Upper lobe of right lung (tissue), 1 donor: ENCODE data around the gene CHST2. TPM values are rescaled to one million over a fixed set of nuclear protein-coding genes. Genes with fewer than 3 reads are reported as not detected.

Source experiments
- ATAC-seq: fragments of 200-7000 bp; cut with Tn5 transposase; one replicate; pipeline ENCODE4 v1.9.1; 2020; ENCODE audit warnings: mild to moderate bottlenecking, moderate library complexity
- DNase-seq: peaks from one replicate; pipeline ENCODE4 v3.0.0-alpha.2; 2020
- H3K27ac ChIP-seq: fragments of 200-600 bp; one replicate; pipeline ENCODE4 v1.8.0; 2022
- H3K27me3 ChIP-seq: fragments of 200-600 bp; one replicate; pipeline ENCODE4 v1.8.0; 2022; ENCODE audit warnings: mild to moderate bottlenecking
- H3K36me3 ChIP-seq: fragments of 200-600 bp; one replicate; pipeline ENCODE4 v1.8.0; 2022
- H3K4me1 ChIP-seq: fragments of 200-600 bp; one replicate; pipeline ENCODE4 v1.8.0; 2022
- H3K4me3 ChIP-seq: fragments of 200-600 bp; one replicate; pipeline ENCODE4 v1.8.0; 2022; ENCODE audit warnings: mild to moderate bottlenecking
- H3K9me3 ChIP-seq: fragments of 200-600 bp; one replicate; pipeline ENCODE4 v1.8.0; 2022
- intact Hi-C: fragments of 100-400 bp; cut with DNase I; formaldehyde crosslinking; loops from one replicate; pipeline ENCODE4 v1.11.0; 2022
- total RNA-seq: library from RNA; stranded (reverse); fragmentation: NEBNext Ultra II Directional; extraction: Animal tissue kit (Norgen Biotek cat#: 25700); gene quantifications from one replicate; pipeline ENCODE4 v1.2.1, GENCODE V29; 2021
- TF ChIP-seq, protein P1 (sequence below): fragments of 200-600 bp; IDR thresholded peaks from one replicate; pipeline ENCODE4 v1.8.0; 2022; ENCODE audit warnings: antibody characterized with exemption
- donor health status: DM: no; HTN: yes; CAD: no; lungs with severe emphysema.

The CHST2 gene
- total RNA-seq, 1 donor from 2014 or later = 8.2 TPM

GRCh38 chr3:143142354-143142753 is 22.8 kb downstream of the CHST2 start:
- H3K27me3 ChIP-seq = no peaks in the 10 kb centered on the region
- H3K4me1 ChIP-seq = no peaks in the 10 kb centered on the region
- TF ChIP-seq, protein P1, sequence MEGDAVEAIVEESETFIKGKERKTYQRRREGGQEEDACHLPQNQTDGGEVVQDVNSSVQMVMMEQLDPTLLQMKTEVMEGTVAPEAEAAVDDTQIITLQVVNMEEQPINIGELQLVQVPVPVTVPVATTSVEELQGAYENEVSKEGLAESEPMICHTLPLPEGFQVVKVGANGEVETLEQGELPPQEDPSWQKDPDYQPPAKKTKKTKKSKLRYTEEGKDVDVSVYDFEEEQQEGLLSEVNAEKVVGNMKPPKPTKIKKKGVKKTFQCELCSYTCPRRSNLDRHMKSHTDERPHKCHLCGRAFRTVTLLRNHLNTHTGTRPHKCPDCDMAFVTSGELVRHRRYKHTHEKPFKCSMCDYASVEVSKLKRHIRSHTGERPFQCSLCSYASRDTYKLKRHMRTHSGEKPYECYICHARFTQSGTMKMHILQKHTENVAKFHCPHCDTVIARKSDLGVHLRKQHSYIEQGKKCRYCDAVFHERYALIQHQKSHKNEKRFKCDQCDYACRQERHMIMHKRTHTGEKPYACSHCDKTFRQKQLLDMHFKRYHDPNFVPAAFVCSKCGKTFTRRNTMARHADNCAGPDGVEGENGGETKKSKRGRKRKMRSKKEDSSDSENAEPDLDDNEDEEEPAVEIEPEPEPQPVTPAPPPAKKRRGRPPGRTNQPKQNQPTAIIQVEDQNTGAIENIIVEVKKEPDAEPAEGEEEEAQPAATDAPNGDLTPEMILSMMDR = no peak
- intact Hi-C loops = no loop called here
- ATAC-seq (no peak), DNase-seq (no peak)
- H3K27ac ChIP-seq = no peak overlapping the region
- H3K4me3 ChIP-seq = no peak overlapping the region
- H3K36me3 ChIP-seq = no peaks in the 10 kb centered on the region
- H3K9me3 ChIP-seq = no peaks in the 10 kb centered on the region

DNA sequence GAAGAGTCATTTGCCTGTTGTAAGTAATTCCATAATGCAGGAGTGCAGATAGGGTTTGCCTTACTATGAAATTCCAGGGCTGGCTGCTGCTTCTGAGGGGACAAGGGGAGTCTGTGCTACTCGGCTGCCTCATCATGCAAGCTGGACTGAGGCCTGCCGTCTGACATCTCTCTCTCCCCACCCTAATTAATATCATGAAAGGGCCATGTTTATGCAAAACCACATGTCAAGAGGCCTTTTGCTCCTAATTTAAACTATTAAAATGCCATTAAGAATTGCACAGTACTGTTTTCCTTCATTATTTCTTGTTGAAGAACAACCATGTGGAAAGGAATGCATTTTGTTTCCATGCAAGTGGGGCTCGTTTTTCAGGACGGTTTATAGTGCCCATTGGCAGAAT is 26.3 kb downstream of the CHST2 start:
- no peaks in the 10 kb centered on the region for H3K4me1 ChIP-seq
- no peak for ATAC-seq
- no peaks in the 10 kb centered on the region for H3K9me3 ChIP-seq
- no peak for DNase-seq
- no peak overlapping the region for H3K27ac ChIP-seq
- no peak overlapping the region for H3K4me3 ChIP-seq
- TF ChIP-seq, protein P1 = no peak
- intact Hi-C loops = no loop called here
- no peaks in the 10 kb centered on the region for H3K27me3 ChIP-seq
- H3K36me3 ChIP-seq = no peaks in the 10 kb centered on the region

DNA sequence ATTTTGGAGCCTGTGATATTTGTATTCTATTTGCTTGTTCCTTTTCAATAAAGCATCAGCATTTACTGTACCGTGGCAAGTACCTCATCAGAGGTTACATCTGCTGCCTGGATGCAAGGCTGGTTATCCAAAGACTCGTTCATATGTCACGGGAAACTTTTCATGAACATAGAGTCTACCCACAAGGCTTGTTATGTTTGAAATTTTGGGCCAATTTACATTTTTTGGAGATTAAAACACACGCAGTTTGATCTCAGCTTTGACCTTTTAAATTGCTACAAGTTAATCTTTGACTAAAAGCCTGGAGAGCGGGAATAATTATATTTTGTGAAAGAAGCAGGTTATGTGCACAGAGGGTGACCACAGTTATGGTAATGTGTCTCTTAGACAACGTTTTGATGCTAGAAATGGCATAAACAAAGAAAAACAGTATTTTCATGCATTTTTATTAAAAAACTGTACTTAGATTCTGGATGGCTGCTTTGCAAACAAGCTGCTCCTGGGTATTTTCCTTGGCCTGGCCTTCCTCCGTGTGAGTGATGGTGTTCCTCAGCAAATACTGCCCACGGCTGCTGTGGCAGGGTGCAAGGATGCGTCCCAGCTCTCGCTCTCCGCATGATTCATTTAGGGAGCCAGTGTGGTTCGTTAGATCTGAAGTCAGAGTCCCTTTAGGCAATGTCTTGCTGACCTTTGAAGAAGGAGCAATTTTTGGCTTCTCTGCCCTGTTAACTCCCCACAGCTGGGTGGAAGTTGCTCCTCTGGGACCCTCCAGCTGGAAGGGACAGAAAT is 27.1 kb downstream of the CHST2 start:
- Histone ChIP-seq H3K27me3 (no peaks in the 10 kb centered on the region), H3K36me3 (no peaks in the 10 kb centered on the region), H3K27ac (no peak overlapping the region), H3K9me3 (no peaks in the 10 kb centered on the region), H3K4me1 (no peaks in the 10 kb centered on the region), H3K4me3 (no peak overlapping the region)
- ATAC-seq = no peak
- DNase-seq = no peak
- TF ChIP-seq, protein P1 = no peak
- intact Hi-C loops = no loop called here

GRCh38 chr3:143147707-143148106 is 28.1 kb downstream of the CHST2 start:
- Histone ChIP-seq H3K36me3 (no peaks in the 10 kb centered on the region), H3K9me3 (no peaks in the 10 kb centered on the region), H3K27ac (no peak overlapping the region), H3K4me3 (no peak overlapping the region), H3K27me3 (no peaks in the 10 kb centered on the region), H3K4me1 (no peaks in the 10 kb centered on the region)
- intact Hi-C loops = no loop called here
- DNase-seq (no peak), ATAC-seq (no peak)
- TF ChIP-seq, protein P1 = no peak

GRCh38 chr3:143150071-143150470 is 30.5 kb downstream of the CHST2 start:
- ATAC-seq (no peak), DNase-seq (no peak)
- intact Hi-C loops = no loop called here
- Histone ChIP-seq H3K4me3 (no peak overlapping the region), H3K27ac (no peak overlapping the region), H3K27me3 (no peaks in the 10 kb centered on the region), H3K4me1 (no peaks in the 10 kb centered on the region), H3K36me3 (no peaks in the 10 kb centered on the region), H3K9me3 (no peaks in the 10 kb centered on the region)
- TF ChIP-seq, protein P1 = no peak
